GM21367 (cell line): Measurements from ENCODE around the gene ASIC3.
"Not testable (repeated sequence)": the region's sequence is repeated elsewhere in the genome, so short reads cannot be mapped to it uniquely, and the experiment has no call there.

Experiments used
- ATAC-seq: cut with Tn5 transposase; IDR thresholded peaks from one replicate; pipeline ENCODE4 v1.9.1; 2021; ENCODE audit not compliant: unreplicated experiment

Gene ASIC3

DNA sequence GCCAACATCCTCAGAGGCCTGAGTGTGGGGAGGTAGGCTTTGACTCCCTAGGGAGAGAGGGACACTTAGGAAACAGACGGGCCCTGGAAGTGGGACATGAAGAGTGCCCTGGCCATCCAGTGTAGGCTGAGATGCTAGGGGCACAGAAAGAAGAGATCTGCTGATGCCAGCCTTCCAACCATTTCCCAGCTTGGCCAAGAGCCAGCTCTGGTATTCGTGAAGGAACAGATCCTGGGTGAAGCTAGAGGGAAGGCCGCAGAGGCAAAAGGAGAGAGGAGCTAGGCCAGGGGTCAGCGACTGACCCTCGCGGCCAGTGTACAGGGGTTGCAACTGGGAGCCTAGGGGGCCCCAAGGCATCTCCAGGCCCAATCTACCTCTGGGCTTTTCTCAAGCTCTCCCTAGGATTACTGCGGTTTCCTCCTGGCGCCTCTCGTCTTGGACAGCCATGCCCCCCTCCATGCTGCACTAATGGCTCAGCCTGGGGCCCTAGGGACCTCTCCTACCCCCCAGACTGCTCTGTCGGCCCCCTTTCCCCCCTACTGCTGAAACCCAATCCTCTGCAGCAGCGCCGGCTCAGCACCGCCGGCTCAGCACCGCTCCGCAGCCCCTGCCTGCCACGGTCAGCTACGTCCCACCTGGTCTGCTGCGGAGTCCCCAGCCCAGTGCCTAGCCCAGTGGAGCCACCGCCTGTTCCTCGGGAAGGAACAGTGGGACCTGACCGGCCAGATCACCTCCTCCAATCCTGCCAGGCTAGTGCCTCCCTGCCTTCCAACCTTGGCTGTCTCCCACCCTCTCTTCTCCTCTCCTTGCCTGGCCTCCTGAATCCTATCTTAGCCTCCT is at the start of gene ASIC3:
Gene ASIC3, plus strand, starts transcription at position 556 of the 840 bp plus-strand sequence. CDS start 355 bp downstream, outside the sequence.
- ATAC-seq, result no peak

DNA sequence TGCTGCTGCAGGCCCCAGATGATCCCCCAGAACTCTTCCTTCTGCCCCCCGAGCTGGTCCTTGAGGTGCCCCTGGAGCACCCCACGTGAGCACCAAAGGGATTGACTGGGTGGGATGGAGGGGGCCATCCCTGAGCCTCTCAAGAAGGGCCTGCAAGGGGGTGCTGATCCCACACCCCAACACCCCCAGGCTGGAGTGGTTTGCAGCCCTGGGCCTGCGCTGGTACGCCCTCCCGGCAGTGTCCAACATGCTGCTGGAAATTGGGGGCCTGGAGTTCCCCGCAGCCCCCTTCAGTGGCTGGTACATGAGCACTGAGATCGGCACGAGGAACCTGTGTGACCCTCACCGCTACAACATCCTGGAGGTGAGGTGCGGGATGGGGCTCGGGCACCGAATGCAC is 49.3 kb upstream of the ASIC3 start:
- no peak for ATAC-seq

DNA sequence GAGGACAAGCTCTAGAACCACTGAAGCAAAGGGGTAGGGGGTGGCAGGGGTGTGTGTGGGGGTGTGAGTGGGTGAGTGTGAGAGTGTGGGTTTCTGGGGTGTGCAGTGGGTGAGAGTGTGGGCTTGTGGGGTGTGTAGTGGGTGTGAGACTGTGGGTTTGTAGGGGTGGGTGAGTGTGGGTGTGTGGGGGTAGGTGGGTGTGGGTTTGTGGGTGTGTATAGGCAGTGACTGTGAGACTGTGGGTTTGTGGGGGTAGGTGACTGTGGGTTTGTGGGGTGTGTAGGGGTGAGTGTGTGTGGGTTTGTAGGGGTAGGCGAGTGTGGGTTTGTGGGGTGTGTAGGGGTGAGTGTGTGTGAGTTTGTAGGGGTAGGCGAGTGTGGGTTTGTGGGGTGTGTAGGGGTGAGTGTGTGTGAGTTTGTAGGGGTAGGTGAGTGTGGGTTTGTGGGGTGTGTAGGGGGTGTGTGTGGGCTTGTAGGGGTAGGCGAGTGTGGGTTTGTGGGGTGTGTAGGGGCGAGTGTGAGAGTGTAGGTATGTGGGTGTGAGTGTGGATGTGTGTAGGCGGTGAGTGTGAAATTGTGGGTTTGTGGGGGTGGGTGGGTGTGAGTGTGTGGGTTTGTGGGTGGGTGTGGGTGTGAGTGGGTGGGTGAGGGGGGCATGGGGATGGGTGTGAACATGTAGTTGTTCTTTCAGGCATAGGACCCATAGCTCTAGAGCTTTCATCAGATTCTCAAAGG is 48.7 kb upstream of the ASIC3 start:
- ATAC-seq, result no peak

DNA sequence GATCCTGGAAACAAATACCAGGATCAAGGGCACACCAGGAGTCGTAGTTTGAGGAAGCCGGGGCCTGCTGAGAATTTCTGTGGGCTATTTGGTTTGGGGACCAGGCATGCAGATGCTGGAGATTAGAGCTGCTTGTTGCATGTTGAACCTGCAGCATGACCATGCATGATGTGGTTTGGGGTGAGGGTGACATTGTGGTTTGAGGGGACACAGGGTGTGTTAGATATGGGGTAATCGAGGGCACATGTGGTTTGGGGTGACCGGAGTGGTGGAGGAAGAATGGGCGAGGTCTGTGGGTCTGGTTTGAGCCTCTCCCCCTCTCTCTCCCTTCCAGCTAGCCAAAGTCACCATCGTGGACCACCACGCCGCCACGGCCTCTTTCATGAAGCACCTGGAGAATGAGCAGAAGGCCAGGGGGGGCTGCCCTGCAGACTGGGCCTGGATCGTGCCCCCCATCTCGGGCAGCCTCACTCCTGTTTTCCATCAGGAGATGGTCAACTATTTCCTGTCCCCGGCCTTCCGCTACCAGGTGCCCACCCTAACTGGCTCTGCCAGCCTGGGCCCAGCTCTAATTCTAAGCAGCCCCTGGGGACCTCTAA is 47.3 kb upstream of the ASIC3 start:
- no peak for ATAC-seq

DNA sequence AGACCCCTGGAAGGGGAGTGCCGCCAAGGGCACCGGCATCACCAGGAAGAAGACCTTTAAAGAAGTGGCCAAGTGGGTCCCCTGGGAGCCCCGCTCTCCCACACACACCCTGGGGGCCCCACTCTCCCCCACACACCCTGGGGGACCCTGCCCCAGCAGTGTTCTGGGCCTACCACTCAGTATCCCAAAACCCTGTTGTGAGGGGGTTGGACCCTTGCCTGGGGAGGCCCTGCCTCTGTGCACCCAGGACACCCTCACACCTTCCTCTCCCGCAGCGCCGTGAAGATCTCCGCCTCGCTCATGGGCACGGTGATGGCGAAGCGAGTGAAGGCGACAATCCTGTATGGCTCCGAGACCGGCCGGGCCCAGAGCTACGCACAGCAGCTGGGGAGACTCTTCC is 46.8 kb upstream of the ASIC3 start:
- no peak for ATAC-seq

DNA sequence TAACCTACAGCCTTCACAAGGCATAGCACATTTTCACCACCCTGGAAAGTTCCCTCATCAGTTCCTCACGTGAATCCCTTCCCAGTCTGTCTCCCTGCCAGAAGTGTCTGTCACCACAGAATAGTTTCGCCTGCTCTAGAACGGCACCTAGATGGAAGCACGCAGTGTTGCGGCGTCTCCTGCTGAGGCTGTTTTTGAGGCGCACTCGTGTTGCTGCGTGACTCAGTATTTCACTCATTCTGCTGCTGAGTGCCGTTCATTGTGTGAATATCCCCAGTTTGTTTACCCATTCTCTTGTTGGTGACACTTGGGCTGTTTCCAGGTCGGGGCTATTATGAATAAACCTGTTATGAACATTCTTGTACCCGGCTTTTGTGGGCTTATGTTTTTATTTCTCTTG is 44.8 kb upstream of the ASIC3 start:
- ATAC-seq, result no peak

DNA sequence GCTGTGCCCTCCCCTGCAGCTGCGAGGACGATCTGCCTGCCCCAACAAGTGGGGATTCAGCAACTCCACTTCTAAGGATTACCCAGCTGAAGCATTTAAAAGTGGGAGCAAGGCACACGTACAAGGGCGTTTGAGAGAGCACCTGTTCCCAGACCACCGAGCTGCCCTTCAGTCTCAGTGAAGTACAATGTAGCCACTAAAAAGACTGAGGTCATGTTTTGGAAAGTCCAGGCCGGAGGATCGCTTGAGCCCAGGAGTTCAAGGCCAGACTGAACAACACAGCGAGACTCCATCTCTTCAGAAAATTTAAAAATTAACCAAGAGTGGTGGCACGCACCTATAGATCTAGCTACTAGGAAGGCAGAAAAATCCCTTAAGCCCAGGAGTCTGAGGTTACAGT is 42.8 kb upstream of the ASIC3 start:
- no peak for ATAC-seq

DNA sequence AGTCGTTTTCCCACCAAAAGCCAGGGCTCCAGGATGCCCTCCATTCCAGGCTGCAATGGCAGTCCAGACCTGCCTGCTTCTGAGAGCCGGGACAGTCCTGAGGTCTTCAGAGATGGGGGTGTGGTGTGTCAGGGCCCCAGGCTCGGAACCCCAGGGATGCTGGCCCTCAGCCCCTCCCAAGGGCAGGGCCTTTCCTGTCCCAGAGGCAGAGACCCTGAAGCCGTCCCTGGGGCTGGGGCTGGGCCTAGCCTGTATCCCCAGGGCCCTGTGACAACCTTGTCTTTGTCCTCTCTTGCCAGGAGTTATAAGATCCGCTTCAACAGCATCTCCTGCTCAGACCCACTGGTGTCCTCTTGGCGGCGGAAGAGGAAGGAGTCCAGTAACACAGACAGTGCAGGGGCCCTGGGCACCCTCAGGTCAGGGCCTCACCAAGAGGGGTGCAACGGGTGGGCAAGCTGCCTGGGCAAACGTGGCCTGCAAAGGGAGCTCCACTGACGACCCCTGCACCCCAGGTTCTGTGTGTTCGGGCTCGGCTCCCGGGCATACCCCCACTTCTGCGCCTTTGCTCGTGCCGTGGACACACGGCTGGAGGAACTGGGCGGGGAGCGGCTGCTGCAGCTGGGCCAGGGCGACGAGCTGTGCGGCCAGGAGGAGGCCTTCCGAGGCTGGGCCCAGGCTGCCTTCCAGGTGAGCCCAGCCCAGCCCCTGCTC is 41.6 kb upstream of the ASIC3 start:
- no peak for ATAC-seq

DNA sequence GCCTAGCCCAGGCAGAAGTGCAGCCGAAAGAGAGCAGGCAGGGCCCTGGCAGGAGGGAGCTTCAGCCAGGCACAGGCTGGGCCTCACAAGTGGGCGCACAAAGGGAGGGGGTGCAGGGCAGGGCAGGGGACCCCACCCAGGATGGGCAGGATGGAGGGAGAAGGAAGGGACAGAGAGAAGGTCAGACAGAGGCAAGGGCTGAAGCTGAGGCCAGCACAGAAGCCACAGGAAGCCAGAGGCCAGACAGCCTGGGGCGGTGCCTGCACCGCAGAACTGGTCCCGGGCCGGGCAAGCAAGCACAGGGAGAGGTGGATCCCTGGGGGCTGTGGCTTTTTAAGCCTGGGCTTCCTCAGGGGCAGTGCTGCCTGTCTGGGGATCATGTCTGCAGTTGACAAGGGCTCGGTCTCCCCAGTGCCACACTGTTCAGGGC is 40.8 kb upstream of the ASIC3 start:
- ATAC-seq, result no peak

DNA sequence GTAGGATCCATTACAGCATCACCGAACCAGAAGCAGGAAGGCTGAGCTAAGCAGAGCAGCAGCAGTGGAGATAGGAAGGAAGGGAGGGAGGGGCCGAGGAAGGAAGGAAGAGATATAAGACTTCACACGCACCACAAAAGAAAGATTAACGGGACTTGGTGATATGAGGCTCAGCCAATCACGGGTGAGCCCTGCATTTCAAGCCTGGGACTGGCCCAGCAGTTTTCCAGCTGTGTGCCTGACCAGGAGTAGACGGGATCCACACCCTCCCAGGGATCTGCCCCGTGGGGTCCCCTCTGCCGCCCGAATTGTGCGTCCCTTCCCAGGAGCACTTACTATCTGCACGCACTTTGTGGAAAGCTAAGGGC is 40.2 kb upstream of the ASIC3 start:
- ATAC-seq, result no peak

DNA sequence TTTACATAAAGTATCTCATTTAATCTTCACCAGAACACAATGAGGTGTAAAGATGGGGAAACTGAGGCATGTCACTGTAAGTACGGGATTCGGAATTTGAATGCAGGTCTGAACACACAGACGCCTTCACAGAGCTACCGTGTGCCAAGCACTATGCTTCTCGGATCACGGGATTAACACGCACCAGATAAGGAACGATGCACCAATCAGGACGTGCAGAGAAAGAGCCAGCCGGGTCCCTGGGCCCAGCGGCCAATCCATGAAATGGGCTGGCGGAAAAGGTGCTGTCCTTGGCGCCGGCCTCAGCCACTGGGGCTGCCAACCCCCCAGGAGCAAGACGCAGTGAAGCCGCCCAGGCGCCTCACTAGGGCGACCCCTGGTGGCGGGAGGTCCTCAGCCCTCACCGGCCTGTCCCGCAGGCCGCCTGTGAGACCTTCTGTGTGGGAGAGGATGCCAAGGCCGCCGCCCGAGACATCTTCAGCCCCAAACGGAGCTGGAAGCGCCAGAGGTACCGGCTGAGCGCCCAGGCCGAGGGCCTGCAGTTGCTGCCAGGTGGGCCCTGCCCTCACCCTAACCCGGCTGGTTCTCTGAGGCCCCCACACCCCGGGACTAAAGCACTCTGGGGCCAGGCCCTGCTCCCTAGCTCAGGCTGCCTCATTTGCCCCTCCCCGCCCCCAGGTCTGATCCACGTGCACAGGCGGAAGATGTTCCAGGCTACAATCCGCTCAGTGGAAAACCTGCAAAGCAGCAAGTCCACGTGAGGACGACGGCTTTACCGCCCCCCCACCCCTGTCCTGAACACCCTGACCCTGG is 39.6 kb upstream of the ASIC3 start:
- peak; percentile 67 for ATAC-seq

DNA sequence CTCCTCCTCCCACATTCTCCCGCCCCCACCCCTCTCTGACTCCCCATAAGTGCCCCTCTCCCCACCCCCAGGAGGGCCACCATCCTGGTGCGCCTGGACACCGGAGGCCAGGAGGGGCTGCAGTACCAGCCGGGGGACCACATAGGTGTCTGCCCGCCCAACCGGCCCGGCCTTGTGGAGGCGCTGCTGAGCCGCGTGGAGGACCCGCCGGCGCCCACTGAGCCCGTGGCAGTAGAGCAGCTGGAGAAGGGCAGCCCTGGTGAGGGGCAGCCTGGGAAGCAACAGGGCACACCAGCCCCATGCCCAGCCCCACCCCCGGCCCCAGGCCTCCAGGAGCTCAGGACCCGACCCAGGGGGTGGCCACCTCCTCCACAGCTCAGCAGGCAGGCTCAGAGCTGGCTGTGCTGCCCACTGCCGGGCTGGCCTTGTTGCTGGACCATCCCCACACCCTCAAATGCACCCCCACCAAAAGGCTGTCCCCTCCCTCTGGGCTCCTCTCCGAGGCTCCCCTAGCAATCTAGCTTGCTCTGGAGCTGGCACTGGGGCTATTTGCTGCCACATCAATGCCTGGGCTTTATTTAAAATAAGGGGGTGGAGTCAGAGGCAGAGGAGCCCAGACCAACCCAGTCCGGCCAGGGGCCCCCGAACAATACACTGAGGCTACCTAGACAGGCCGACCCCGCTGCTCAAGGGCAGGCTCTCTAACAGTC is 38.8 kb upstream of the ASIC3 start:
- no peak for ATAC-seq

DNA sequence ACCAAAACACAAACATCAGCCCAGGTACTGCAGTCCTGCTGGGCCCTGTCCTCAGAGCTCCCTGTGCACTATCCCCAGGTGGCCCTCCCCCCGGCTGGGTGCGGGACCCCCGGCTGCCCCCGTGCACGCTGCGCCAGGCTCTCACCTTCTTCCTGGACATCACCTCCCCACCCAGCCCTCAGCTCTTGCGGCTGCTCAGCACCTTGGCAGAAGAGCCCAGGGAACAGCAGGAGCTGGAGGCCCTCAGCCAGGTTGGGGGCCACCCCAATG is 38.4 kb upstream of the ASIC3 start:
- no peak for ATAC-seq

DNA sequence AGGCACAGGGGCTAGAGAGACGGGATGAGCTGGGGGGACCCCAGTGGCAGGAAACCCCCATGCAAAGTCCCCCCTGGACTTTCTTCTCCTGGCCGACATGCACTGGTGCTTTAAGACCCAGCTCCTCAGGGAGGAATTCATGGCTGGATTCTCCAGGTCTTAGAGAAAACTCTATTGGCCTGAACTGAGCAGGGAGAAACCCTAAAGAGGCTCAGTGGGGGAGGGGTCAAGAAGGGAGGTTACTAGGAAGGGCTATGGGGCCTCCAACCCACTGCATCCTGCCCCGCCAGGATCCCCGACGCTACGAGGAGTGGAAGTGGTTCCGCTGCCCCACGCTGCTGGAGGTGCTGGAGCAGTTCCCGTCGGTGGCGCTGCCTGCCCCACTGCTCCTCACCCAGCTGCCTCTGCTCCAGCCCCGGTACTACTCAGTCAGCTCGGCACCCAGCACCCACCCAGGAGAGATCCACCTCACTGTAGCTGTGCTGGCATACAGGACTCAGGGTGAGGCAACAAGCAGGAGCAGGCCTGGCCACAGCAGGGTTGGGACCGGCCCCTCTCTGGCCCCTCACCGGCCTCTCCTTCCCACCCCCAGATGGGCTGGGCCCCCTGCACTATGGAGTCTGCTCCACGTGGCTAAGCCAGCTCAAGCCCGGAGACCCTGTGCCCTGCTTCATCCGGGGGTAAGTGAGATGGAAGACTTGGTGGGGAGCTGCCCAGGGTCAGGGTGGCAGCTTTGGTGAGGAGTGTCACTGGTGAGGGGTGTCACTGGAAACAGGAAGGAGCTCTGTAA is 37.8 kb upstream of the ASIC3 start:
- ATAC-seq, result no peak

DNA sequence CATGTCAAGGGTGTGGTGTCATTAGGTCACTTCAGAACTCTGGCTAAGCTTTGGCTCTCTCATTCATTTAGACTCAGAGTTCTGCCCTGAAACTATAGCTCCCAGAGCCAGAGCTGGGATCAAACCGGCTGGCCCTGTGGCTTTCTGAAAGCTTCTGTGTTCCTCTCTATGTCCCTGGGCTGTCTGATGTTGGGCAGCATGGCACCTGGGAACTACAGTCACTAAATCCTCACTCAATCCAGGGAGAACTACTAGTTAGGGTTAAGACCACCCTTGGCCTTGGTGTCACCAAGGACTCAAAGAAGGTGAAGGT is 37.3 kb upstream of the ASIC3 start:
- ATAC-seq, result no peak

DNA sequence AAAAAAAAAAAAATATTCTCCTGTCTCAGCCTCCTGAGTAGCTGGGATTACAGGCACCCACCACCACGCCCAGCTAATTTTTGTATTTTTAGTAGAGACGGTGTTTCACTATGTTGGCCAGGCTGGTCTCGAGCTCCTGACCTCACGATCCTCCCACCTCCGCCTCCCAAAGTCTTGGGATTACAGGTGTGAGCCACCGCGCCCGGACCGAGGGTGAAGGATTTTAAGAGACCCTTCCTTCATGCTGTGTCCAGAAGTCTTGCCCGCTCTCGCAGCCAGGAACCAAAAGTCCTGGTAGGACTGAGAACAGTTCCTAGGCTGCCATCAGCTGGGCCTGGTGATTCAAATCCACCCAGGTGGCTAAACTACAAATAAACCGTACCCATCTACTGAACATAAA is 36.7 kb upstream of the ASIC3 start:
- not testable (repeated sequence) for ATAC-seq

DNA sequence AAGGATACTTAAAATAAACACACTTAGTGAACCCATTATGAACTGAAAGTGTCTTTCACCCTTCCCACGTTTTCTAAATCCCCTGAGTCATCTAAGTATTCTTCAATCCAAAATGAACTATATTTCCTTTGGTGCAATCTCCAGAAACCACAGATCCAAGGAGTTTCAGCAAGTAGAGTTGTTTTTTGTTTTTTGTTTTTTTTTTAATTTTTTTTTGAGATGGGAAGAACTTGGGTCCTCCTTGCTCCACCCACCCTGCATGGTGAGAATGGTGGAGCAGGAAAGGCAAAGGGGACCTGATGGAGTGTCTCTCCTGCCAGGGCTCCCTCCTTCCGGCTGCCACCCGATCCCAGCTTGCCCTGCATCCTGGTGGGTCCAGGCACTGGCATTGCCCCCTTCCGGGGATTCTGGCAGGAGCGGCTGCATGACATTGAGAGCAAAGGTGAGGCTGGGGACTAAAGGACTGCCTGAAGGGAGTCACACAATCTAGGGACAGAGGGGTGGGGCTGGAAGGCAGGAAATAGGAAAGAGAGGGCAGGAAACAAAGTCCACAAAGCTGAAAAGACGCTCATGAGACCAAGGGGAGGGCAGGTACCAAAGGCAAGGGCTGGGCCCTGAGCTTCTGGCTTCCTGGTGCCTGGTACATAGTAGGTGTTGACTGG is 36.2 kb upstream of the ASIC3 start:
- no peak for ATAC-seq

DNA sequence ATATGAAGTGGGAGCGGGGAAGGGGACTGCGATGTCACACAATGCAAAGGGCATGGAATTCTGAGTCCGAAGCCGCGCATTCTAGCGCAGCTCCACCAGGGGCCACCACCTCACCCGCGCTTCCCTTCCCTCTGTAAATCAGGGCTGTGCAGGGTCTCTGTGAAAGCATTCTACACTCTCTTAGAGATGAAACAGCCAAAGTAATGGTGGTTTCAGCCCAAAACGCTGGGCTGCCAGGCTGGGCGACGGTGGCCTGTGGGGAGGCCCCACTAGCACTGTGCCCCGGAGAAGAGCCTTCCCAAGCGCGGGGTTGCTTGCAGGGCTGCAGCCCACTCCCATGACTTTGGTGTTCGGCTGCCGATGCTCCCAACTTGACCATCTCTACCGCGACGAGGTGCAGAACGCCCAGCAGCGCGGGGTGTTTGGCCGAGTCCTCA is 35.4 kb upstream of the ASIC3 start:
- no peak for ATAC-seq

DNA sequence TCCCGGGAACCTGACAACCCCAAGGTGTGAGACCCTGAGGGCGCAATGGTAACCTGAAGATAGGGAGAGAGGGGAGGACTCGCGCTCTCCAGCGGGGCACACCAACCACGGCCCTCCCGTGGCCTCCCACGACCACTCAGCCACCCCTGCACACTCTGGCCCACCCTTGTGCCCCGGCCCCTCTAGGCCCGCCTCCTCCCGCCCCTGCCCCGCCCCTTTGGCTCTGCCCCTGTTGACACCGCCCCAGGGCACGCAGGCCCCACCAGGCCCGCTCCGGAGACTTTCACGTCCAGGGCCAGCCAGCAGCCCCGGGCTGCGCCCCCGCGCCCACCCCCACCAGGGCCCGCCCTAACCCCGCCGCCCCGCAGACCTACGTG is 35.0 kb upstream of the ASIC3 start:
- ATAC-seq, result no peak
